ENCODE data around the gene UBE4A. TPM values are rescaled to one million over a fixed set of nuclear protein-coding genes. Genes with fewer than 3 reads are reported as not detected.
"Not testable (repeated sequence)": the region's sequence is repeated elsewhere in the genome, so short reads cannot be mapped to it uniquely, and the experiment has no call there.

UBE4A gene
- total RNA-seq, 2 donors from 2014 or later, result 31.1 to 34.1 TPM

DNA sequence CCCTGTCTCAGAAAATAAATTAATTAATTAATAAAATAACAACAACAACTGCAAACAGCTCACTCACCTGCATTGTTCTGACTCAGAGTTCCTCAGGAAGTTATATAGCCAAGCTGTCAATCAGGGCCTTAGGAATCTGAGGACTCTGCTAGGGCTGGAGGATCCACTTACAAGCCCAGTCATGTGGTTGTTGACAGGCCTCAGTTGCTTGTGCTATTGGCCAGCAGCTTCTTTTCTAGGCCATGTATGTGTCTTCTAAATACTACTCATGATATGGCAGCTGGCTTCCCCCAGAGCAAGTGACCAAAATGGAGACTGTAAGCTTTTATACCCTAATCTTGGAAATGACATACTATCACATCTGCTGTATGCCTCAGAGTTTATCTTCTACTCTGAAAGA is 21.2 kb downstream of the UBE4A start:
- DNase-seq (ENCODE audit: low spot score), result no peak
- intact Hi-C loops (cut with DNase I), result no loop called here

GRCh38 chr11:118382954-118383353 is 23.6 kb downstream of the UBE4A start:
- intact Hi-C loops (cut with DNase I), result no loop called here

GRCh38 chr11:118383657-118384056 is 24.3 kb downstream of the UBE4A start:
- DNase-seq (ENCODE audit: low spot score), result no peak
- intact Hi-C loops (cut with DNase I), result no loop called here

More at GRCh38 chr11:118382954-118383353, 23.6 kb downstream of the UBE4A start:
- no peak for DNase-seq (ENCODE audit: low spot score)

DNA sequence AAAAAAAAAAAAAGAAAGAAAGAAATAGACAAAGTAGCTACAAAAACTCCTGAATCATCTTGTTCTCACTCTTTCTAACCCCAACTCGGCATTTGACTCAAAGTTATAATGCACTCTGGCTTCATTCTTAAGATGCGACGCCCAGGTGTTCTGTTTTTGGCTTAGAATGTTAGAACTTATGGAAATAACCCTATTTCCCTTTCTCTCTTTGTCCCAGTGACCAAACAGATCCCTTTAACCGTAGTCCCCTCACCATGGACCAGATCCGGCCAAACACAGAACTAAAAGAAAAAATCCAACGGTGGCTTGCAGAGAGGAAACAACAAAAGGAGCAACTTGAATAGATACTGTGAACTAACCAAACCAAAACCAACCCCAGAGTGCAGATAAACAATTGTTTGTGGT is 36.7 kb downstream of the UBE4A start:
- no peak for DNase-seq (ENCODE audit: low spot score)
- intact Hi-C loops (cut with DNase I), result loop anchor here in 1 of 2 donors (10.0 kb wide), 1 partner anchor 99 kb away; no protein-coding TSS in a partner anchor

- intact Hi-C loops (cut with DNase I), result loop anchor here in 1 of 2 donors (10.0 kb wide), 1 partner anchor 97 kb away; no protein-coding TSS in a partner anchor
- DNase-seq (ENCODE audit: low spot score), result no peak
Observed at GRCh38 chr11:118397448-118397847, 38.0 kb downstream of the UBE4A start.

DNA sequence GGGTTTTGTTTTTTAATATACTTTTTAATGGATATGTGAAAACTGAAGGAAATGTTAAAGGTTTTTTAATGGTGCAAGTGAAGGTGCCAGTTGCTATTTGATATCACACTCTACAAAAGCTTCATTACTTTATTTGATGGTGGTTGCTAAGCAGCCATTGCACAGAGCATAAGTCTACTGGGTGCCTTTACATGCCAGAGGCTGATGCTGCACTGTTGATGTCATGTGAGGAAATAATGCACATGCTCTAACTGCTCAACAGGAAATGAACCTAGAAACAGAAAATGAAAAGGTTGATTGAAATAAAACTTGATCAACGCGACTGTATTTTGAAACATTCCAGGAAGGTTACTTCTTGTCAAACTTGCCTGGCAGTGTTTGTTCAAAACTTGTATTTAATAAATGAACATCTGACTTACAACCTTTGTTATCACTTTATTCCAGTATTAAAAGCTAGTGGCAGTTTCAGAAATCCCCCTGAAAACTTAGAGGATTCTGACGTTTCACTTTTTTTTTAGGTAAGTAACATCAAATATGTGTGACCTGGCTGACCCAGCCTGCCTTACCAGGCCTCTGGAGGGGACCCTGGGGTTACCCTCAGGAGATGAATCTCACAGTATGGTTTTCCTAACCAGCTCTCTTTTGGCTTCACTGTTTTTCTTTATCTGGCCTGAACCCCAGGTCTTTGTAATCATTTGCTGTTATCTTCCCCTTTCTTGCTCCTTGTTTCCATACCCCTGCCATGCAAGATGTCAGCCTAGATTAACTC is 39.6 kb downstream of the UBE4A start:
- intact Hi-C loops (cut with DNase I), result loop anchor here in 1 of 2 donors (10.0 kb wide), 1 partner anchor 96 kb away; no protein-coding TSS in a partner anchor

DNA sequence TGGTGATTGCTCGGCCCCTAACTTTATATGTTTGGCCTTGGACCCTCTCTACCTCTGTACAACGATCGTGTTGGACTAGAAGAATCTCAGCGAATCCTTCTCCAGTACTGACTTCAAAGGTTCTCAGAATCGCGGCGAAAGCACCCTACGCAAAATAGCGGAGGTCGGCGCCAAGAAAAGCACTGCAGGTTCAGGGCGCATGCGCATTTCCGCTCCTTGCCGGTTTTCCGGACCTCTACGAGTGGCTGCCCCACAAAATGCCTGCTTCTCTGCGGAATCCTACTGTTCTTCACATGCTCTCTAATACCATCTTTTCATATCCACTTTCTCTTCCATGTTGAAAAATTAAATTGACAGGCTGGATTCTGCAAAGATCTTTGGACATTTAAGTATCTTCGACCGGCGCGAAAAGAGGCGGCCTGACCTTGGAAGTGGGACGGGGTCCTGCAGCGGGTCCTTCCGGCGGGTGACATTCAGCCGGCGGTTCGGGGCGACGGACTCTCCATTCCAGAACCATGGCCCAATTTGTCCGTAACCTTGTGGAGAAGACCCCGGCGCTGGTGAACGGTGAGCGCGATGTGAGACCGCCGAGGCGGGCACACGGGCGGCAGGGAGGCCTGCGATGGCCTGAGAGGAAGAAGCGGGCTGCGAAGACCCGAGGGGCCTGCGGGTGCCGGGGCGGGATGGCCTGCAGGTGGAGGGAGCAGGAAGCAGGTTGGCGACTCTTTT is 41.9 kb downstream of the UBE4A start, which contains the start of gene ATP5MG:
Gene ATP5MG, plus strand, starts transcription at position 456 of the 729 bp plus-strand sequence. Its CDS starts 60 bp downstream, at position 516.
- intact Hi-C loops (cut with DNase I), result loop anchor here in 1 of 2 donors (5.0 kb wide), 1 partner anchor 86 kb away; no protein-coding TSS in a partner anchor
- DNase-seq (ENCODE audit: low spot score), result peak; percentile 97

More for the DNA sequence above, 39.6 kb downstream of the UBE4A start:
- DNase-seq (ENCODE audit: low spot score), result no peak

GRCh38 chr11:118401880-118402590 is 42.6 kb downstream of the UBE4A start:
- DNase-seq (ENCODE audit: low spot score), result no peak
- intact Hi-C loops (cut with DNase I), result loop anchor here in 1 of 2 donors (5.0 kb wide), 1 partner anchor 85 kb away; no protein-coding TSS in a partner anchor

GRCh38 chr11:118402594-118402993 is 43.2 kb downstream of the UBE4A start:
- intact Hi-C loops (cut with DNase I), result loop anchor here in 1 of 2 donors (5.0 kb wide), 1 partner anchor 85 kb away; no protein-coding TSS in a partner anchor
- not testable (repeated sequence) for DNase-seq (ENCODE audit: low spot score)

- intact Hi-C loops (cut with DNase I), result no loop called here
- DNase-seq (ENCODE audit: low spot score), result no peak
Observed at GRCh38 chr11:118406599-118407166, 47.3 kb downstream of the UBE4A start.

GRCh38 chr11:118410055-118410745 is 50.8 kb downstream of the UBE4A start:
- no peak for DNase-seq (ENCODE audit: low spot score)
- intact Hi-C loops (cut with DNase I), result no loop called here

DNA sequence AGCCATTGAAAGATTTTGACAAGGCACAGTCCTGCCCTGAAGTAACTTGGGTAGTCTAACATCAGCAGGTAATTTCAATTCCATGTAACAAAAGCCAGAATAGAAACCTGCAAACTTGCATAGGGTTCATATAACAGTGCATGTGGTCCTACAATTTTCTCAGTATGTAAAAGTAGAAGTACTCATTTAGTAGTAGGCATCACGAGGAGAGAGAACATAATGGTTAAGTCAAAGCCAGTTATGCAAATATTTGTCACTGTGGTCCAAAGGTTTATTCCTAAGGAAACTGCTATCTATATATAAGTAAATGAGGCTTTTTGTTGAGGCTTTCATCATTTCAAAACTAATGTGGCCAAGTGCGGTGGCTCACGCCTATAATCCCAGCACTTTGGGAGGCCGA is 52.1 kb downstream of the UBE4A start:
- intact Hi-C loops (cut with DNase I), result no loop called here
- no peak for DNase-seq (ENCODE audit: low spot score)

DNA sequence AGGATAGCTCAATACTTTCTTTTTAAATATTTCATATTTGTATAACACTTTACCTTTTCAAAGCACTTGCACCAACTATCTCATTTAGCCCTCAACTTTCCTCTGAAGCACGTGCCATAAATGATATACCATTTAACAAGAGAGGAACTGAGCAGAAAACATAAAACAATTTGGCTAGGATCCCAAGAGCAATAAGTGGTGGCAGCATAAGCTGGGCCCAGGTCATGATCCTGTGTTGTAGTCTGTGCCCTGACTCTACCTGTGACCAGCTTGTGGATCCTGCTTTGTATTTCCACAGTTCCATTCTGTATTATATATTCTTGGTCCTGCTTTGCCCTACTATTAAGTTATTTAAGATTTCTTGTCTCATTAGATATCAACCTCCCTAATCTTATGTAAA is 53.5 kb downstream of the UBE4A start:
- DNase-seq (ENCODE audit: low spot score), result no peak
- intact Hi-C loops (cut with DNase I), result no loop called here

DNA sequence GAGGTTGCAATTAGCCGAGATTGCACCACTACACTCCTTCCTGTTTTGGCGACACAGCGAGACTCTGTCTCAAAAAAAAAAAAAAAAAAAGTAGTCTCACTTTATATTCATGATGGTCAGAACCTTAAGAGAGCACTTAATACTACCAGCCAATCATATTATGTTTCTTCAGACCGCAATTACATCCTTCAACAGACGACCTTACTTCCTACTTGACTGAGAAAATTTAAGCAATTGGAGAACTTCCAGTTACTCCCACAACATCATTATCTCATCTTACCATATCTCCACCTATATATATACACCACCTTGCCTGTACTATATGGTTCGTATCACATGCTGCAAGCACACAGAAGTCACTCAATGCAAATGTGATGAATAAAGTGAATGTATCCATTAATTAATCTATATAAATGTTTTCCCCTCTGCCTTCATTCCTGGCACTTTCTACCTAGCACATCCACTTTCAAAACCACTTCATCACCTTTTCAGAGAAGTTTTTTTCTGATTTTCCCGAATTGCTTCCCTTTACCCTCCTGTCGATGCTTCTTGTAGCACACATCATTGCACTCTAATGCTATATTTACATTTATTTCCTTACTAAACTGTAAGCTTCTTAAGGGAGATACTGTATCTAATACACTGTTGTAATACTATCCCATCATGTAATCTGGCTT is 55.8 kb downstream of the UBE4A start:
- intact Hi-C loops (cut with DNase I), result no loop called here

DNA sequence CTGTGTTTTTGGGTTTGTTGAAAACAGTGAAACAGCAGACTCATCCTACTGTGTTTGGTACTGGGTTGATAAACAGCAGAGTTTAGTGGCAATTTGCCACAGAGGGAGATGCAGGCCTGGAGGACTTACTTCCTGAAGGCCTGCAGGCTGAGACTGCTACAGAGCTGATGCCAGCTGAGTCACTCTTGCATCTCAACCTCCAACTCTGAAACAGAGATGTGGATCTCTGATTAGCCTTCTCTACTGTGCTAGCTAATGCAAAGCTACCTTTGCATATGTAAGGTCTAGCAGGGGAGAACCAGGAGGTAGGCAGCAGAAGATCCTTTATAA is 56.3 kb downstream of the UBE4A start:
- intact Hi-C loops (cut with DNase I), result no loop called here
- no peak for DNase-seq (ENCODE audit: low spot score)

More for the DNA sequence above, 55.8 kb downstream of the UBE4A start:
- DNase-seq (ENCODE audit: low spot score), result no peak

DNA sequence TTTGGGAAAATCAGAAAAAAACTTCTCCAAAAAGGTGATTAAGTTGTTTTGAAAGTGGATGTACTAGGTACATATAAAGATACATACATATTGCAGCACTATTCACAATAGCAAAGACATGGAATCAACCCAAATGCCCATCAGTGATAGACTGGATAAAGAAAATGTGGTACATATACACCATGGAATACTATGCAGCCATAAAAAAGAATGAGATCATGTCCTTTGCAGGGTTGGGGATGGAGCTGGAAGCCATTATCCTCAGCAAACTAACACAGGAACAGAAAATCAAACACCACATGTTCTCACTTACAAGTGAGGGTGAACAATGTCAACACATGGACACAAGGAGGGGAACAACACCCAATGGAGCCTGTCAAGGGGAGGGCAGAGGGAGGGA is 57.5 kb downstream of the UBE4A start:
- intact Hi-C loops (cut with DNase I), result not testable (repeated sequence)

GRCh38 chr11:118417801-118418200 is 58.4 kb downstream of the UBE4A start:
- DNase-seq (ENCODE audit: low spot score), result no peak
- intact Hi-C loops (cut with DNase I), result no loop called here

More for the DNA sequence above, 57.5 kb downstream of the UBE4A start:
- not testable (repeated sequence) for DNase-seq (ENCODE audit: low spot score)

- DNase-seq (ENCODE audit: low spot score), result no peak
- intact Hi-C loops (cut with DNase I), result no loop called here
Observed at GRCh38 chr11:118418766-118419165, 59.4 kb downstream of the UBE4A start.
